ENCODE data around the gene NDUFB4. TPM values are rescaled to one million over a fixed set of nuclear protein-coding genes. Genes with fewer than 3 reads are reported as not detected.
A peak's percentile ranks its signal among the peaks of the same experiment; 100 is the strongest.

NDUFB4 gene
- total and polyA plus RNA-seq, 9 of the 15 experiments (the other 6 are each of a cell fraction or from before 2014, with no cell fraction given): 124 to 670 (median 227) TPM

DNA sequence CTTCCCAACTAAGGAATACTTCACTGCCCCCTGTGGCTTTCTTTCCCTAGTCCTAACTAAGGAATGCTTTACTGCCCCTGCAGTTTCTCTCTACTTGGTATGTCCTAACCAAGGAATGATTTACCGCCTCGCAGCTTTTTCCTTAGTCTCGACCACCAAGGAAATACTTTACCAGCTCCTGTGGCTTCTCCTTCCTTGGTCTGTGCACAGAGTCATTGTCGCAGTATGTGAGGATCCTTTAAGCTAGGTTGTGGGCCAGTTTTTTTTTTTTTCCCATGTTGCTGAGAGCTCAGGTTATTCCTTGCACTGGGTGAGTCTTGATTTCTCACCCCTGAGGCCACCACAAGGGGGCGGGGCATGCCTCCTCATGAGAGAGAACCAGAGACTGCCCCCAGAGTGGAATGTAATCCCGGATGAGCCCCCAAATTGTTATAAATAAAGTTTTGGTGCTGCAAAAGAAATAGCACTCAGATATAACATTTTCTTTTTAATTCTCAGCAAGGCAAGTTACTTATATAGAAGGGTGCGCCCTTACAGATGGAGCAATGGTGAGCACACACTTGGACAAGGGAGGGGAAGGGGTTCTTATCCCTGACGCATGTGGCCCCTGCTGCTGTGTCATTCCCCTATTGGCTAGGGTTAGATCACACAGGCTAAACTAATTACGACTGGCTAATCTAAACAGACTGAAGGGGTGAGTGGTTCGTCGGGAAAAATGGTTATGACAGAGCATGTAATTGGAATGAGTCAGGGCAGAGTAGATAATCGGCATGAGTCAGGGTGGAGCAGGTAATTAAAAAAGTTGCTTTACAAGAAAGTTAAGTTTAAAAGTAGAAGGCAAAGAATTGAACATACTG lies 27.0 kb downstream of the NDUFB4 start (continued):
- TF ChIP-seq, protein P1, sequence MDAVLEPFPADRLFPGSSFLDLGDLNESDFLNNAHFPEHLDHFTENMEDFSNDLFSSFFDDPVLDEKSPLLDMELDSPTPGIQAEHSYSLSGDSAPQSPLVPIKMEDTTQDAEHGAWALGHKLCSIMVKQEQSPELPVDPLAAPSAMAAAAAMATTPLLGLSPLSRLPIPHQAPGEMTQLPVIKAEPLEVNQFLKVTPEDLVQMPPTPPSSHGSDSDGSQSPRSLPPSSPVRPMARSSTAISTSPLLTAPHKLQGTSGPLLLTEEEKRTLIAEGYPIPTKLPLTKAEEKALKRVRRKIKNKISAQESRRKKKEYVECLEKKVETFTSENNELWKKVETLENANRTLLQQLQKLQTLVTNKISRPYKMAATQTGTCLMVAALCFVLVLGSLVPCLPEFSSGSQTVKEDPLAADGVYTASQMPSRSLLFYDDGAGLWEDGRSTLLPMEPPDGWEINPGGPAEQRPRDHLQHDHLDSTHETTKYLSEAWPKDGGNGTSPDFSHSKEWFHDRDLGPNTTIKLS (IDR thresholded peaks at IDR 0.05; ENCODE audit: borderline replicate concordance, low read depth): peak; percentile 51; the same call in 1 of the 2 replicates
- TF ChIP-seq ZNF592 (IDR thresholded peaks at IDR 0.05): peak; percentile 41; the same call in 1 of the 2 replicates
- peak; percentile 79 for TF ChIP-seq SMARCA4 (IDR thresholded peaks at IDR 0.05)
- TF ChIP-seq HNRNPH1 (optimal IDR thresholded peaks at IDR 0.05; ENCODE audit: low read depth, low read length): no peak
- no peak for TF ChIP-seq ZBTB12 (CRISPR knock-in tag; IDR thresholded peaks at IDR 0.05)
- 0 out of 2 replicates have a peak, but pooled peaks have one; percentile 18 for TF ChIP-seq CREB1 (IDR thresholded peaks at IDR 0.05)
- peak; percentile 20; the same call in 1 of the 2 replicates for TF ChIP-seq CREB1 (CRISPR knock-in tag; IDR thresholded peaks at IDR 0.05)
- TF ChIP-seq ZNF41 (CRISPR knock-in tag; conservative IDR thresholded peaks at IDR 0.05): no peak
- peak; percentile 78 for TF ChIP-seq EP400 (IDR thresholded peaks at IDR 0.05)
- TF ChIP-seq, protein P2, sequence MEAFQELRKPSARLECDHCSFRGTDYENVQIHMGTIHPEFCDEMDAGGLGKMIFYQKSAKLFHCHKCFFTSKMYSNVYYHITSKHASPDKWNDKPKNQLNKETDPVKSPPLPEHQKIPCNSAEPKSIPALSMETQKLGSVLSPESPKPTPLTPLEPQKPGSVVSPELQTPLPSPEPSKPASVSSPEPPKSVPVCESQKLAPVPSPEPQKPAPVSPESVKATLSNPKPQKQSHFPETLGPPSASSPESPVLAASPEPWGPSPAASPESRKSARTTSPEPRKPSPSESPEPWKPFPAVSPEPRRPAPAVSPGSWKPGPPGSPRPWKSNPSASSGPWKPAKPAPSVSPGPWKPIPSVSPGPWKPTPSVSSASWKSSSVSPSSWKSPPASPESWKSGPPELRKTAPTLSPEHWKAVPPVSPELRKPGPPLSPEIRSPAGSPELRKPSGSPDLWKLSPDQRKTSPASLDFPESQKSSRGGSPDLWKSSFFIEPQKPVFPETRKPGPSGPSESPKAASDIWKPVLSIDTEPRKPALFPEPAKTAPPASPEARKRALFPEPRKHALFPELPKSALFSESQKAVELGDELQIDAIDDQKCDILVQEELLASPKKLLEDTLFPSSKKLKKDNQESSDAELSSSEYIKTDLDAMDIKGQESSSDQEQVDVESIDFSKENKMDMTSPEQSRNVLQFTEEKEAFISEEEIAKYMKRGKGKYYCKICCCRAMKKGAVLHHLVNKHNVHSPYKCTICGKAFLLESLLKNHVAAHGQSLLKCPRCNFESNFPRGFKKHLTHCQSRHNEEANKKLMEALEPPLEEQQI (IDR thresholded peaks at IDR 0.05): peak; percentile 36; the same call in 1 of the 2 replicates
- peak; percentile 75 for TF ChIP-seq ARID1B (IDR thresholded peaks at IDR 0.05)

All from K562 (cell line).